ENCODE measurements around the gene AASDH.

The AASDH gene

DNA sequence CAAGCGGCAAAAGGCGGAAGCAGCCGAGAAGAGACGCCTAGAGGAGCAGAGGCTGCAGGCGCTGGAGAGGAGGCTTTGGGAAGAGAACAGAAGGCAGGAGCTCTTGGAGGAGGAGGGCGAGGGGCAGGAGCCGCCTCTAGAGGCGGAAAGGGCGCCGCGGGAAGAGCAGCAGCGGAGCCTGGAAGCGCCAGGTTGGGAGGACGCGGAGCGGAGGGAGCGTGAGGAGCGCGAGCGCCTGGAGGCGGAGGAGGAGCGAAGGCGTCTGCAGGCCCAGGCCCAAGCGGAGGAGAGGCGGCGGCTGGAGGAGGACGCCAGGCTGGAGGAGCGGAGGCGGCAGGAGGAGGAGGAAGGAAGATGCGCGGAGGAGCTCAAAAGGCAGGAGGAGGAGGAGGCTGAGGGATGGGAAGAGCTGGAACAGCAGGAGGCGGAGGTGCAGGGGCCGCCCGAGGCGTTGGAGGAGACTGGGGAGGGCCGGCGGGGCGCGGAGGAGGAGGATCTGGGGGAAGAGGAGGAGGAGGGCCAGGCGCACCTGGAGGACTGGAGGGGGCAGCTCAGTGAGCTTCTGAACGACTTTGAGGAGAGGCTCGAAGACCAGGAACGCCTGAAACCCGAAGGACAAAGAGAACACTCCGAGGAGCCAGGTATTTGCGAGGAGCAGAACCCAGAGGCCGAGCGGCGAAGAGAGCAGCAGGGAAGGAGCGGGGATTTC lies 72.9 kb downstream of the AASDH start:
- no peak for DNase-seq

GRCh38 chr4:56313132-56313531 lies 74.2 kb downstream of the AASDH start:
- no peak for DNase-seq

DNA sequence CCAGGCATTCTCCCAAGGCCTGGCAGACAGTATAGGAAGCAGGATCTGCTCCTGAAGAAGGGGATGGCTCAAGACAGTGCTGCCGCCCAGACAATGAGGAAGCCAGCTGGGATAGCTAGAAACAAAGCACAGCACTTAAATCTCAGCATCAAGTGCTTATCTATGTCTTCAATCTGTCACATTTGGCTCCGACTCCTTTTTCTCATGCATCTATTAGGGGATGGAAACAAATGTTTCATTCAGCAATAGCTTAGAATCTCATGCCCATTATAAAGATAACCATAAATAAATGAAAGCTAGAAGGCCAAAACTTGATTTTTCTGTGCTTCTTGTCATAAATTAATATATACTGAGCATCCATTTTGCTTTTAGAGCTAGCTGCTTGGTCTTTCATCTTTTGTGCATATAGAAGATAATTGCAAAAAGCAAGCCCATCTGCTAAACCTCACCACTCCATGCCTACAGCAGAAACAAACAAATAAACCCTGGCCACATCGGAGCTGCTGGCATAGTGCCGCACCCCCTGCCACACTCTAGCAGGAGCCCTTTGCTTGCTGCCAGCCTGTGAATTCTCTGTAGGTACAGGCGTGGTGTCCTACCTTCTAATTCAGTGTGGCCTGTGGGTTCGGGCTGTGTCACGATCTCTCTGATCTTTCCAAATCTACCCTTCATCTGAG lies 75.9 kb downstream of the AASDH start:
- no peak for DNase-seq

DNA sequence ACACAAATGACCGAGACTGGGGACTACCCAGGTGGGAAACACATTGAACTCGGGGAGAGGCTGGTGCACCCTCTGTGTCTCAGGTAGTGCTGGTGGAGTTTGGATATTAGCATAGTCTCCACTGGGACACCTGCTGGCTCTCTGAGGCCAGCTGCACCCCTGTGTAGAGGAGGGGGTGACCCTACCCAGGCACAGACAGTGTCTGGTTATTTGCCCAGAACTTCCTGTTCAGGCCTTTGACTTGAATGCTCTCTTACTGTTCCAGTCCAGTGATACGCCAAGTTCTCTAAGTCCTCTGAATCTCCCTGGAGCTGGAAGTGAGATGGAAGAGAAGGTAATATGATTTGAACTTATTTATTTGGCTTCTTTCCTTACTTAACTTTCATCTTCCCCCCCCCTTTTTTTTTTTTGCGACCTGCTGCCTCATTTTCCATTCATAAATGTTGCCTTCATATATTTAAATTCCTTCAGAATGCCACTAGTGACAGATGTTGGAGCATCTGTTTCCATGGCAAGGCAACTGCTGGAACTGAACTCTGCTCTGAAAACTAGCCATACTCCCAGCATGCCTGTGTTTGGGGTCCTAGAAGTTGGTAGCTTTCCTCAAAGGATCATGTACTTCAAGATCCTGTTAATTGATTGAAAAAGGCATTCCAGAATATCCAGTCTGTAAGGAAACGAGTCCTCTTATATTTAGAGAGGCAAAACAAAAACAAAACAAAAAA lies 76.7 kb downstream of the AASDH start:
- DNase-seq = no peak

GRCh38 chr4:56308384-56308783 lies 78.9 kb downstream of the AASDH start:
- no peak for DNase-seq

GRCh38 chr4:56307423-56307822 lies 79.9 kb downstream of the AASDH start:
- DNase-seq = no peak

DNA sequence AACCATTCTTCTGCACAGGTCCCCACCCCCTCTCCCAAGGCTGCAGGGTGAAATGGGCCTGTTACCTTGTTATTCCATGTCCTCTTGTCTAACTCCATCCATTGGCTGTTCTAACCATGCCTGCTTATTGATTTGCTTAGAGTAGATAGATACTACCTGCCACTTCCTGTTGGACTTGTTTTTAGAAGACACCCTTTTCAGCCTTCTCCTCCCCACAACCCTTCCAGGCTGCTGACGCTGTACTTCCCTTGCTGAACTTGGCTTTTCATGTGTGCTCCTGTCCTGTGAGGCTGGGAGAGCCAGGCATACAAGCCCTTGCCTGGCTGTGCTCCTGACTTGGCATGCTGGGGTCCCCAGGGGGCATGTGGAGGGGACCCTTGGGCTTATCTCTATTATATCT lies 81.9 kb downstream of the AASDH start:
- DNase-seq = peak; percentile 13

GRCh38 chr4:56303921-56304320 lies 83.4 kb downstream of the AASDH start:
- DNase-seq = no peak

DNA sequence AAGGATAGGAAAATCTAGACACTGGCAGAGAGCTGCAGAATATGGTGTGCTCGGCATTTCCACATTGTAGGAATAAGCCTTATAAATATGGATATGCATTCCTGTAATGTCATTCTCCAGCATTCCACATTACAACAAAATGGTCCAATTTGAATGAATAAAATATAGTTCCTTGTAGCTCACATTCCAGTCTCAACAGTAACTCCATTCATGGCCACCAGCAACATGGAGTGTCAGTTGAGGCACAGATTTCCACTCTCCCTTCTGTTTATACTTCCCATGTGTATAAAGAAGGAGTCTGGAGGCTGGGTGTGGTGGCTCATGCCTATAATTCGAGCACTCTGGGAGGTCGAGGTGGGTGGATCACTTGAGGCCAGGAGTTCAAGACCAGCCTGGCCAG lies 84.5 kb downstream of the AASDH start:
- DNase-seq = no peak

GRCh38 chr4:56301997-56302496 lies 85.2 kb downstream of the AASDH start:
- no peak for DNase-seq

GRCh38 chr4:56301181-56301996 lies 85.9 kb downstream of the AASDH start:
- peak; percentile 80 for DNase-seq

DNA sequence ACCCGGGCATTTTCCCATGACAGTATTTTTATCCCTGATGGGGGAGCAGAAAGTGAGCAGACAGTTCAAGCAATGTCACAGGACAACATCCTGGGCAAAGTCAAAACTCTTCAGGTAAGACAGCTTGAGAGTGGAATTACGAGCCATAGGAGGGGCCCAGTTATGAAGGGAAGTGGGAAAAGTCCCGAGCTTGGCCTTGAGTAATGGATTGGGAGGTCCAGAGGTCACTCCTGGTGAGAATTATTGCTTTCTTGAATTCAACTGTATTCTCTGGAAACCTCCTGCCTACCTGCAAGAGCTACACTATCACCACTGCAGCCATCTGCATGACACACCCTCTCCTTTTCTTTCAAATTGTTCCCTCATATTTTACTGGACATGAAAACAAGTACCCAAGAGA lies 89.1 kb downstream of the AASDH start:
- no peak for DNase-seq

DNA sequence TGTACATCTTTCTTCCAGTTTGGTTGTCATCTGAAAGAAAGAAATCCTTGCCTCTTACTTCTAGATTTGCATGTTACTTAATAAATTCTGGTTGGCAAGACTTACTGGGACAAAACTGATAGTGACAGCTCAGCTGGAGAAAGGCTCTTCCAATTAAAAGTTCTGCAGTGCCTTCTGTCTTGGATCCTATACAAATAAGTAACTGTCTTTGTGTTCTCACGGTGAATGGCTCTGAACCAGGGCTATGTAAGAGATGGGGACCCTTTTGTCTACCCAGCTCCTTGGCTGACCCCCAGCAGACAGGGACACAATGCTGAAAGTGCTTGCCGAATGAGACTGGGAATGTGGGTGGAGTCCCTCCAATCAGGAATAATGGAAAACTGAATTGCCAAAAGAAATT lies 89.5 kb downstream of the AASDH start:
- DNase-seq = no peak

DNA sequence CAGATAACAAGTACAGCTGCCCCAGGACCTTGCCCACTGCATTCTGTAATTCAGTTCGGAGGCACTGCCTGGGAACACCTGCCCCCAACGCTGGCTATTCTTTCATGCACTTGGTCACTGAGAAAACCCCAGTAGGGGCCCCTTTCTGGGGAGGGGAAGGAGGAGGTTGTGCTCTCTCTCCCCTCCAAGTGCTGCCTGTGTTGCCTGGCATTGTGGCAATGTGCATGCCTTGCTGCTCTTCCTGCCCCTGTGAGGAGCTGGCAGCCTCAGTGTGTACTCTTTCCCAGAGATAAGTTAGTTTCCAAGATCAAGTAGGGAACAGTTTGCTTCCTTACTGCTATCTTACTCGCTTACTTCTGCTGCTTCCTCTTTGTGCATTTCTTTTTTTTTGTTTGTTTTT lies 90.8 kb downstream of the AASDH start:
- DNase-seq = no peak

GRCh38 chr4:56293121-56293520 lies 94.2 kb downstream of the AASDH start:
- no peak for DNase-seq

DNA sequence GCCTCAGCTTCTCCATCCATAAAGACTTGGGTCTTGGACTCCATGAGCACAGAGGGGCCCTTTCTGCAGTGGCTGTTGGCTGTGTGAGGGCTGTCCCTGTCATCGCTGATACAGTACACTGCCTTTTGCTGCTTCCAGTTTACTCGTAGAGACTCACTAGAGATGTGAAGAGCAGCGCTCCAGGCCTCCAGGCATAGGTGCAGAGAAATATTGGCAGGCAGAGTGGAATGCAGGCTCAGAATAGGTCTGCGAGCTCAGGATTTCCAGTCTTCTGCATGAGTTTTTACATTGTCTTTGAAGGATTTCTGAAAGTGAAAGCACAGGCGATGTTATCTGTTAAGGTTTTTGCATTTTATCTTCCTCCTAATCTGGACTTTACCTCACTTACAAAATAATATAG lies 97.4 kb downstream of the AASDH start:
- DNase-seq = no peak

DNA sequence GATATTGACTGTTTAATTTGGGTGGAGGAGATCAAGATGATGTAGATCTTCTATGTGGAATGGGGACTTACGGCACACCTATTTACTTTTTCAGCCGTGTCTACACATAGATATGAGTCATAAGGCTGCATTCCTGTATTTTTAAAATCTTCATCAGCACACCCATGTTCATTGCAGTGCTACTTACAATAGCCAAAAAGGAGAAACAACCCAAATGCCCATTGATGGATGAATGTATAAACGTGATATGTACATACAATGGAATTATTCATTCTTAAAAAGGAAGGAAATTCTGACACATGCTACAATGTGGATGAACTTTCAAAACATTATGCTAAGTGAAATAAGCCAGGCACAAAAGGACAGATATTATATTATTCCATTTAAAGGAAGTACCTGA lies 98.6 kb downstream of the AASDH start:
- no peak for DNase-seq
